ENCODE data around the gene ADAMTS1.

DNA sequence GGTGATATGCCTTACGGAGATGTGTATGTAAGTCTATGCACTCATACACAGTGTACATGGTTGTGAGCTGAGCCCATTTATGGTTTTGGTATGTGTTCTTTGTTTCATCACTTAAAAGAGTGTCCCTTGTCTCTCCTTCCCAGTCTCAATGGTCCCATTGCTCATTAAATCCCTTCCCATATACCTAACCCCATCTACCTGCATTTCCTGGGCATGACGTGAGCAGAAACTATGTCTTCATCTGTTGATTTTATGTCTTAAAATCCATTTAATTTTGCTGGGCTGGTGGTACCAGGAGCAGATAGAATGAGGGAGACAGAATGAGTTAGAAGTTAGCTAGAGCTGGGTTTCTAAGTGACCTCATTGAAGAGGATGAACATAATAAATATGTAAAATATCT lies 44.8 kb downstream of the ADAMTS1 start:
- TF ChIP-seq ZNF274 (IDR thresholded peaks at IDR 0.05; ENCODE audit: low read depth, low read length) (no peak), SUZ12 (IDR thresholded peaks at IDR 0.05; ENCODE audit: extremely low read depth, insufficient read depth, insufficient read length) (no peak)

Data from NT2/D1 (cell line).